LNCAP (cell line): ENCODE data around the gene SIAH3.

Experiments
- TF ChIP-seq, protein P1 (sequence below): fragments of 450-650 bp; IDR thresholded peaks from 2 replicates; pipeline ENCODE4 v1.5.1; 2017; ENCODE audit warnings: mild to moderate bottlenecking

The SIAH3 gene

DNA sequence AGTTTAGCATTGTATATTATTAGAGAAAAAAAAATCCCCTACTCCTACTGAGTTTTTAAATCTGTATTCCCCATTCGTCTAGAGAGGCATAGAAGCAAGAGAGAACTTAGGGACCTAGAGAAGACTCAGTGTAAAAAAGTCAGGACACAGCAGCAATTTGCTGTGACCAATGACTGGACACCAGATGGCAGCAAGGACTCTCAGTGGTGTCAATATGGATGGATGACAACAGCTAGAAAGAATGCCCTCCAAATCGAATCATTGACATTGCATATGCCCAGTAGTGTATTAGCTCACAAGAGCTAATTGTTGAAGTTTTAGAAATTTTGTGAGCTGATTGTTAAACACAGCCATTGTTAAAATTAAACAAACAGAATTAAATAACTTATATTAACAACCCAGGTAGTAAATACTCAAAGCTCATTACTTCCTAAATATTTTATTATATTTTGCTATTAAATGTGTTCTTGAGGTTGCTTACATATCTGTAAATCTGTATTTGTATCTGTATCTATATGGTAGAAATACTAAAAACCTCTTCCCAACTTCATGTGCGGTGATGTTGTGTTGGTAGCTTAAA, 43.9 kb downstream of the SIAH3 start:
- TF ChIP-seq, protein P1, sequence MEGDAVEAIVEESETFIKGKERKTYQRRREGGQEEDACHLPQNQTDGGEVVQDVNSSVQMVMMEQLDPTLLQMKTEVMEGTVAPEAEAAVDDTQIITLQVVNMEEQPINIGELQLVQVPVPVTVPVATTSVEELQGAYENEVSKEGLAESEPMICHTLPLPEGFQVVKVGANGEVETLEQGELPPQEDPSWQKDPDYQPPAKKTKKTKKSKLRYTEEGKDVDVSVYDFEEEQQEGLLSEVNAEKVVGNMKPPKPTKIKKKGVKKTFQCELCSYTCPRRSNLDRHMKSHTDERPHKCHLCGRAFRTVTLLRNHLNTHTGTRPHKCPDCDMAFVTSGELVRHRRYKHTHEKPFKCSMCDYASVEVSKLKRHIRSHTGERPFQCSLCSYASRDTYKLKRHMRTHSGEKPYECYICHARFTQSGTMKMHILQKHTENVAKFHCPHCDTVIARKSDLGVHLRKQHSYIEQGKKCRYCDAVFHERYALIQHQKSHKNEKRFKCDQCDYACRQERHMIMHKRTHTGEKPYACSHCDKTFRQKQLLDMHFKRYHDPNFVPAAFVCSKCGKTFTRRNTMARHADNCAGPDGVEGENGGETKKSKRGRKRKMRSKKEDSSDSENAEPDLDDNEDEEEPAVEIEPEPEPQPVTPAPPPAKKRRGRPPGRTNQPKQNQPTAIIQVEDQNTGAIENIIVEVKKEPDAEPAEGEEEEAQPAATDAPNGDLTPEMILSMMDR: peak; percentile 69

DNA sequence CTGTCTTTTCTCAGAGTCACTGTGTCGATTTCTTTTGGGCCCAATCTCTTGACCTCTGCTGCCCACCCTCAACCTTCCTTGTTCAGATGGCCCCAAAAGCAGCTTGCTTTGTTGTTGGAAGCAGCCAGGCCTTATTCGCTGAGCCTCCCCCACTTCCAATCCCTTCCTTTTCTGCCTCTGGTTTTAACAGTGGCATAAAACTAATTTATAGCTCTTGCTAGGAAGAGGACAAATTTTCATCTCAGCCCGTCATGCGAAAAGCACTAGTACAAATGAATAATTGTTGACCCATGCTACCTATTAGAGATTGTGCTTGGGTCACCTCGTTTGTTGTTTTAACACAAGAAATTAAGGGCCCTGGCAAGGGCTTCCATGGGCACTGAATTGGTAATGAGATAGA, 51.1 kb downstream of the SIAH3 start:
- TF ChIP-seq, protein P1: no peak

DNA sequence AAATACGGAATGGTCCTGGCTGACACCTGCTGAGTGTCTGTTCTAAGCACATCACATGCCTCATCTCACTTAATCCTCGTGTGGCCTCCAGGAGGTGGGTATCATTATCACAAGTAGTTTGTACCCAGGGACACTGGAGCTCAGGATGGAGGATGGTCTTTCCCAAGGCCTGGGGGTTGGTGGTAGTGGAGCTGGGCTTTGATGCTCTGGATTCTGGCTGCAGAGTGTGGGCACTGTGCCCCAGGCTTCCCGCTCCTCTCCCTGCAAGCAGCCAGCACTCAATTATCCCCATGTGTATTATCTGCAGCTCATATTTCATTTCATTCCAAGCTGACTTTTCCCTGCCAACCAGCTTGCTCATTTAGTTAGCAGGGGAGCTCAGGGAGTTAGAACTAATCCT, 52.1 kb downstream of the SIAH3 start:
- TF ChIP-seq, protein P1: no peak

DNA sequence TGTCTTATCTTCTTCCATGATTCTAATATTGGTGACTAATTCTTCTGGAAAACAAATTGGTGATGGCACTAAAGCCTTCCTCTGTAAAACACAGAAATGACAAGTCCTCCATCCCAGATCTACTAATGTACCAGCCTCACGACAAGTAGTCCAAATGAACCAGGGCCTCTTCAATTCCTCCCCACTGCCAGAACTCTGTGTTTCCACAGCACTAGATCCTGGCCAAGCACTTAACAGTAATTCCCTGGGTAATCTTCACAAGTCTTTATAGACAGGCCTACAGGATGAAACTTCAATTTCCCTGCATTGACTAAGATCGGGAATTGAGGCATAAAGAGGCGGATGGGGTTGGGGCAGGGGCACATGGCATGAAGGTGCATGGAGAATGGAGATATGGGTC, 52.7 kb downstream of the SIAH3 start:
- TF ChIP-seq, protein P1: no peak

DNA sequence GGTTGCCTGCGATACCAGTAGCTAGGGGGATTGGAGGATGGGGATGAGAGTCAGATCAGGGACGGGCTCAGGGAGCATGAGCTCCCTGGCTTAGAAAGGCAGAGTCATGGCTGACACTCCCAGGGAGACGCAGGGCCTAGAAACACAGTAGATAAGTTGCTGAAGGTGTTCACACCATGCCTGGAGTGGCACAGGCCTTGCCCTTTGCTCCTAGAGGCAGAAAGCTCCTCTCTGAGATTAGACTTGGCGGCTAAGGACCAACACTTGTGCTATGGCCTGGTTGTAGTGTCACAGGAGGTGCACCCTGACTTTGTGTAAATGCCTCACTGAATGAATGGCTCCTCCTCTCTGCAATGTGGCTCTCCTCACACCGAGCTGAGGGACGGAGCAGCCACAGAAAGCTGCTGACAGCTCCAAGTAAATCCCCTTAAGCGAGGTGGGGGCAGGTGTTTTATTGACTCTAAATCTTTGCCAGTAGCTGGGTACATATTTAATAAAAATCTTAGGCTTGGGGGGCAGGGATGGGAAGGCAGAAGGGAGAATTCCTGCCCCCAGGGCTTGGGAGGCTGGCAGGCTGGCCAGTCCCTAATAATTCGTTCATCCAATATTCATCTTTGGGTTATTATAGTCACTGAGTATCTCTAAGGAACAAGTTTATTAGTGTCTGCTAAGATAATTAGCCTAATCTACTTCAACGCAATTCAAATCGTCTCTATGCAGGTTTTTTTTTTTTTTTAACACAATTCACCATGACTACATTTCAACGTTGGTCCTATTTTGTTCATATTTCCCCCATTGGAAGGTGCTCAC, 54.9 kb downstream of the SIAH3 start:
- TF ChIP-seq, protein P1: no peak

DNA sequence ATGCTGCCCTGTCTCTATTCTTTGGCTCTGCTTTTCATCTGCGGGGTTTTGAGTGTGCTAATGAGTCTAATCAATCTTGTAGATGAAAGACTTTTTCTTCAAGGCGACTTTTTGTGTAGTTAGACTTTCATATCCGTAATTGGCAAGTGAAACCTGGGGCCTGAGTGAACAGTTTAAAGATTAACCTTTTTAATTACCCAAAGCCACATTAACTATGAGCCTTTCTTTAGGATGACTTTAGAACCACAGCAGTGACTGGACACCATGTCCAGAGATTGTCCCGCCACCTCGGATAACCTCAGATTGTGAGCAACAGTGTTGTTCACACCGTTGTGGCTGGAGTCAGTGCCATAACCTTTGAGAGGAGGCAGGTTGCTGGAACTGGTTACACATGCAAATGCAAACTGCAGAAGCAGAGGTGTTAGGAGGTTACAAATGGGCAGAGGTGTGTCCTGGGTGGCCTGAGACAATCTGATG, 58.7 kb downstream of the SIAH3 start:
- TF ChIP-seq, protein P1: no peak

DNA sequence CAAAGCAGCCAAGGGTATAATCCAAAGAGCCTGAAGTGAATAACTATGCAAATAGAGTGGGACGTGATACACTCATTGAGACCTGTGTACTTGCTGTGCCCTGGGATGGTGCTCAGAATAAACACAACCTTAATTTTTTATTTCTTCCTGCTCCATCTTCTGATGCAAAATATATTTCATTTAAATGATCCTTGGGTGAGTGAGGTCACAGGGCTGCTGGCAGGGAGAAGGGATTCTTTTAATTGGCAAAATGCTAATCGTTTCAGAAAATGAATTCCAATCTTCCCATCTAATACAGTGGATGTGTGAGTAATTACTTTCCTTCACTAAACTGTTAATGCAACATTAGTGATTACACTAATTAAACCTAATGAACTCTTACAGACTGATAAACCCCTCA, 63.5 kb downstream of the SIAH3 start:
- TF ChIP-seq, protein P1: no peak
